MM.1S (cell line): Measurements from ENCODE around the gene ZNF516.

Experiments
- DNase-seq: peaks from one replicate; pipeline ENCODE4 v3.0.0-alpha.2; 2015
- H2AFZ ChIP-seq: fragments of 300-600 bp; sonication (generic); 2 replicates; pipeline ENCODE4 v1.6.0; 2016; ENCODE audit warnings: antibody characterized with exemption, low read length
- H3F3A ChIP-seq: fragments of 300-600 bp; sonication (generic); 2 replicates; pipeline ENCODE4 v1.6.1; 2016; ENCODE audit warnings: mild to moderate bottlenecking, antibody characterized with exemption, low read length, moderate library complexity, mixed read lengths; ENCODE audit not compliant: insufficient read depth
- H3K27ac ChIP-seq: fragments of 300-600 bp; sonication (generic); 2 replicates; pipeline ENCODE4 v1.5.1; 2016; ENCODE audit warnings: mild to moderate bottlenecking, low read length
- H3K27me3 ChIP-seq: fragments of 300-600 bp; sonication (generic); replicated peaks from 2 replicates; pipeline ENCODE4 v1.6.0; 2016; ENCODE audit warnings: low read length; ENCODE audit not compliant: insufficient read depth
- H3K36me3 ChIP-seq: fragments of 300-600 bp; sonication (generic); replicated peaks from 2 replicates; pipeline ENCODE4 v1.6.1; 2016; ENCODE audit warnings: mild to moderate bottlenecking, low read length, mixed read lengths; ENCODE audit not compliant: insufficient read depth
- H3K4me1 ChIP-seq: fragments of 300-600 bp; sonication (generic); 2 replicates; pipeline ENCODE4 v1.6.1; 2016; ENCODE audit warnings: low read length, mixed read lengths
- H3K4me2 ChIP-seq: fragments of 300-600 bp; sonication (generic); 2 replicates; pipeline ENCODE4 v1.6.0; 2016; ENCODE audit warnings: low read depth, low read length
- H3K4me3 ChIP-seq: fragments of 300-600 bp; sonication (generic); 2 replicates; pipeline ENCODE4 v1.5.1; 2016; ENCODE audit warnings: low read length, mixed read lengths
- H3K79me2 ChIP-seq: fragments of 300-600 bp; sonication (generic); 2 replicates; pipeline ENCODE4 v1.6.1; 2016; ENCODE audit warnings: mixed run types, low read length, mixed read lengths
- H3K9ac ChIP-seq: fragments of 300-600 bp; sonication (generic); 2 replicates; pipeline ENCODE4 v1.6.1; 2016; ENCODE audit warnings: low read length, mixed read lengths
- H3K9me2 ChIP-seq: fragments of 300-600 bp; sonication (generic); replicated peaks from 2 replicates; pipeline ENCODE4 v1.6.1; 2016; ENCODE audit warnings: mild to moderate bottlenecking, low read length, mixed read lengths; ENCODE audit not compliant: insufficient read depth
- H3K9me3 ChIP-seq: fragments of 300-600 bp; sonication (generic); replicated peaks from 2 replicates; pipeline ENCODE4 v1.6.1; 2016; ENCODE audit warnings: mild to moderate bottlenecking, low read length, mixed read lengths; ENCODE audit not compliant: insufficient read depth
- H4K20me1 ChIP-seq: fragments of 300-600 bp; sonication (generic); 2 replicates; pipeline ENCODE4 v1.6.1; 2016; ENCODE audit warnings: mild to moderate bottlenecking, low read length, moderate library complexity, mixed read lengths; ENCODE audit not compliant: insufficient read depth
- CTCF ChIP-seq: fragments of 300-600 bp; sonication (generic); IDR thresholded peaks from 2 replicates; pipeline ENCODE4 v1.5.1; 2016; ENCODE audit warnings: antibody characterized with exemption, low read length, mixed read lengths
- EZH2 ChIP-seq: fragments of 300-600 bp; sonication (generic); optimal IDR thresholded peaks from 2 replicates; pipeline ENCODE3; 2017; ENCODE audit warnings: low read depth, mild to moderate bottlenecking, antibody characterized with exemption, low read length, mixed read lengths
- EZH2phosphoT487 ChIP-seq: fragments of 300-600 bp; sonication (generic); IDR thresholded peaks from 2 replicates; pipeline ENCODE4 v1.6.1; 2018; ENCODE audit warnings: antibody characterized with exemption, low read length

ZNF516 gene

GRCh38 chr18:76465630-76466409, 29.2 kb downstream of the ZNF516 start:
- H4K20me1 ChIP-seq: no peaks in the 10 kb centered on the region

GRCh38 chr18:76464281-76465259, 30.5 kb downstream of the ZNF516 start:
- Histone ChIP-seq H3K9ac (no peak overlapping the region), H3K27me3 (no peaks in the 10 kb centered on the region), H2AFZ (no peak overlapping the region), H4K20me1 (no peaks in the 10 kb centered on the region), H3K4me1 (no peaks in the 10 kb centered on the region), H3K4me3 (no peak overlapping the region), H3K27ac (no peak overlapping the region), H3K4me2 (no peak overlapping the region), H3K79me2 (no peaks in the 10 kb centered on the region), H3K9me3 (no peaks in the 10 kb centered on the region), H3K9me2 (no peaks in the 10 kb centered on the region), H3F3A (no peaks in the 10 kb centered on the region), H3K36me3 (no peaks in the 10 kb centered on the region)
- TF ChIP-seq EZH2 (no peak), EZH2phosphoT487 (no peak), CTCF (no peak)
- no peak for DNase-seq

More at GRCh38 chr18:76465630-76466409, 29.2 kb downstream of the ZNF516 start:
- Histone ChIP-seq H3K27ac (no peak overlapping the region), H3F3A (no peaks in the 10 kb centered on the region), H3K9me2 (no peaks in the 10 kb centered on the region), H3K79me2 (no peaks in the 10 kb centered on the region), H3K9ac (no peak overlapping the region), H3K4me2 (no peak overlapping the region), H3K4me3 (no peak overlapping the region), H3K9me3 (no peaks in the 10 kb centered on the region), H2AFZ (no peak overlapping the region), H3K36me3 (no peaks in the 10 kb centered on the region), H3K27me3 (no peaks in the 10 kb centered on the region), H3K4me1 (no peaks in the 10 kb centered on the region)
- DNase-seq: no peak
- TF ChIP-seq CTCF: no peak
- TF ChIP-seq EZH2: no peak
- no peak for TF ChIP-seq EZH2phosphoT487

GRCh38 chr18:76463872-76464271, 31.2 kb downstream of the ZNF516 start:
- Histone ChIP-seq H3K9ac (no peak overlapping the region), H4K20me1 (no peaks in the 10 kb centered on the region), H3K4me1 (no peaks in the 10 kb centered on the region), H3K4me2 (no peak overlapping the region), H3K4me3 (no peak overlapping the region), H3K36me3 (no peaks in the 10 kb centered on the region), H3K27me3 (no peaks in the 10 kb centered on the region), H2AFZ (no peak overlapping the region), H3K9me2 (no peaks in the 10 kb centered on the region), H3F3A (no peaks in the 10 kb centered on the region), H3K9me3 (no peaks in the 10 kb centered on the region), H3K27ac (no peak overlapping the region), H3K79me2 (no peaks in the 10 kb centered on the region)
- DNase-seq: no peak
- TF ChIP-seq EZH2 (no peak), CTCF (no peak), EZH2phosphoT487 (no peak)
